Retina (tissue), 1 donor: ENCODE measurements around the gene PDXDC1.
"Not testable (repeated sequence)": the region's sequence is repeated elsewhere in the genome, so short reads cannot be mapped to it uniquely, and the experiment has no call there.

Source experiments
- DNase-seq: peaks from one replicate; pipeline ENCODE4 v3.0.0-alpha.2; 2016

PDXDC1 gene

GRCh38 chr16:14974656-14975417 lies at the start of gene PDXDC1:
PDXDC1 (plus strand) TSS chr16:14975026; CDS start chr16:14975200, 174 bp downstream.
- peak; percentile 95 for DNase-seq

- peak; percentile 13 for DNase-seq
These were observed 46.6 kb upstream of the PDXDC1 start for GRCh38 chr16:14928064-14928714.

GRCh38 chr16:14929176-14929575 lies 45.6 kb upstream of the PDXDC1 start:
- DNase-seq = not testable (repeated sequence)

GRCh38 chr16:14930246-14930645 lies 44.6 kb upstream of the PDXDC1 start:
- not testable (repeated sequence) for DNase-seq

- DNase-seq = not testable (repeated sequence)
These were observed 43.9 kb upstream of the PDXDC1 start for GRCh38 chr16:14930971-14931370.

- DNase-seq = not testable (repeated sequence)
These were observed 42.0 kb upstream of the PDXDC1 start for GRCh38 chr16:14932581-14933375.

- not testable (repeated sequence) for DNase-seq
These were observed 37.7 kb upstream of the PDXDC1 start, which contains the start of gene NPIPA1 for GRCh38 chr16:14937143-14937542. NPIPA1 (plus strand) TSS chr16:14937443; CDS start chr16:14937443, 0 bp downstream.

GRCh38 chr16:14937994-14938393 lies 36.8 kb upstream of the PDXDC1 start:
- DNase-seq = not testable (repeated sequence)

- DNase-seq = not testable (repeated sequence)
These were observed 32.1 kb upstream of the PDXDC1 start for GRCh38 chr16:14942686-14943085.

GRCh38 chr16:14955546-14956231 lies 19.1 kb upstream of the PDXDC1 start:
- DNase-seq = no peak

GRCh38 chr16:14957576-14958322 lies 17.1 kb upstream of the PDXDC1 start:
- DNase-seq = no peak

- no peak for DNase-seq
These were observed 16.6 kb upstream of the PDXDC1 start for GRCh38 chr16:14958323-14958600.

GRCh38 chr16:14958970-14959369 lies 15.9 kb upstream of the PDXDC1 start:
- no peak for DNase-seq

- no peak for DNase-seq
These were observed 13.2 kb upstream of the PDXDC1 start for GRCh38 chr16:14961405-14962186.

GRCh38 chr16:14963281-14964173 lies 11.3 kb upstream of the PDXDC1 start:
- DNase-seq = no peak

GRCh38 chr16:14965328-14965727 lies 9.5 kb upstream of the PDXDC1 start:
- no peak for DNase-seq

- DNase-seq = not testable (repeated sequence)
These were observed 5.0 kb upstream of the PDXDC1 start for GRCh38 chr16:14969795-14970194.

GRCh38 chr16:14971621-14972228 lies 3.1 kb upstream of the PDXDC1 start:
- DNase-seq = not testable (repeated sequence)

- not testable (repeated sequence) for DNase-seq
These were observed 972 bp upstream of the PDXDC1 start for GRCh38 chr16:14973785-14974322.

- not testable (repeated sequence) for DNase-seq
These were observed 533 bp upstream of the PDXDC1 start for GRCh38 chr16:14974331-14974655.
